HG03439 (cell line): ENCODE measurements around the gene MYOZ2.

Source experiments
- ATAC-seq: cut with Tn5 transposase; IDR thresholded peaks from one replicate; pipeline ENCODE4 v1.9.1; 2021; ENCODE audit warnings: mild to moderate bottlenecking, moderate library complexity; ENCODE audit not compliant: unreplicated experiment

Gene MYOZ2

GRCh38 chr4:119237201-119237600, 101.6 kb downstream of the MYOZ2 start:
- no peak for ATAC-seq
